ENCODE measurements around the gene TBC1D1.

Gene TBC1D1

DNA sequence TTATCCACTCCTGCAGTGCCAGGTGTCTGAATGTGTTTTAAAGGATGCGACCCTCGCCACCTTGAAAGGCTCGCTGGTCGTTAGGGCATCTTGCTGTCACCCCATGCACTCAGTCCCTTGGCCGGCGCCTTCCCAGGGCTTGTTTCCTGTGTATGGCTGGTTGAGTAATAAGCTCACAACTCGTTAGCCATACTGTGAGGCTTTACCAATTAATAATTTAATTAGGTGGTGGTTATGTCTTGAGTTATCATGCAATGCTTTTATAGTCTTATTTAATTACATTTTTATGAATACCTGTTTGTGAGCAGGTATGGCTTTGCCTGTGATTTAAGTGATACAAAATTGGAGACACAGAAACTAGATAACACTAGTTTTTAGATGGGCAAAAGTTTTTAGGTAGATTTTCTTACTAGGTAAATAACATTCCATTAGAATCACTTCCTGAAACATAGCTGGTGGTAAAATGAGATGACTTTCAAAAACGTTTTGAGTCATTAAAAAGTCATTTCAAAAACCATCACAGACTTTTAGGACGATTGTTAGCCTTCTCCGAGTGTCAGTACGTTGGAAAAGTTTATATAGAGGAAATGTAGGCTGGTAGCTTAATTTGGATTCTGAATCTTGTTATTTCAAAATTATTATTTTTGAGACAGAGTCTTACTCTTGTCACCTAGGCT is 87.5 kb downstream of the TBC1D1 start:
- H3K4me3 ChIP-seq (ENCODE audit: extremely low read depth, insufficient read depth, low read length, poor library complexity, severe bottlenecking): peak overlapping the region; percentile 72
- no peak overlapping the region for H3K27ac ChIP-seq (ENCODE audit: low read depth, low read length, severe bottlenecking)
- H3K9me3 ChIP-seq (ENCODE audit: control insufficient read depth, low read length): no peaks in the 10 kb centered on the region
- WGBS, 2 experiments (ENCODE audit: insufficient coverage in 2 of 2): 24 to 48% methylated on average over 4 to 7 of the region's 11 CpGs
- peaks cover 25% of the 10 kb centered on the region for H3K4me1 ChIP-seq (ENCODE audit: control insufficient read depth, insufficient read depth, low read length, poor library complexity, severe bottlenecking)
- H3K36me3 ChIP-seq (ENCODE audit: control insufficient read depth, insufficient read depth, low read length): no peaks in the 10 kb centered on the region

DNA sequence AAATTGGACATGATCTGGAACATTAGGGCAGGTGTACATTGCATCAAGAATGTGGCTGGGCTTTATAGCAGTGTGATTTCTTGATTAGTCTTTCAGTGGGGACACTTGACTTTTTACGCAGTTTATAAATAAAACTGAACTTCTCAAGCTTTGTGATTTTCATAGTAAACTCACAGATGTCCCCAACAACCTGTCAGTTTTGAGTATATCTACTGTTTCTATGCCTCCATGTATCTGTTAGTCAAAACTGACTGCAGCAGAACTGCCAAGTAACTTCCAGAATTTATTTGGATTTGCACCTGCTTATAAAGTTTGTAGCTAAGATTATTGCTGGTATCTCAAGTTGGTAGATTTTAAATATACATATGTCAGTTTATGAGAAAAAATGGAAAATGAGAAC is 89.4 kb downstream of the TBC1D1 start:
- no peaks in the 10 kb centered on the region for H3K9me3 ChIP-seq (ENCODE audit: control insufficient read depth, low read length)
- WGBS, 2 experiments (ENCODE audit: insufficient coverage in 2 of 2): no CpG with 5 or more reads among the region's 1 CpG
- no peak overlapping the region for H3K4me3 ChIP-seq (ENCODE audit: extremely low read depth, insufficient read depth, low read length, poor library complexity, severe bottlenecking)
- H3K27ac ChIP-seq (ENCODE audit: low read depth, low read length, severe bottlenecking): no peak overlapping the region
- no peaks in the 10 kb centered on the region for H3K36me3 ChIP-seq (ENCODE audit: control insufficient read depth, insufficient read depth, low read length)
- H3K4me1 ChIP-seq (ENCODE audit: control insufficient read depth, insufficient read depth, low read length, poor library complexity, severe bottlenecking): peaks cover 25% of the 10 kb centered on the region

DNA sequence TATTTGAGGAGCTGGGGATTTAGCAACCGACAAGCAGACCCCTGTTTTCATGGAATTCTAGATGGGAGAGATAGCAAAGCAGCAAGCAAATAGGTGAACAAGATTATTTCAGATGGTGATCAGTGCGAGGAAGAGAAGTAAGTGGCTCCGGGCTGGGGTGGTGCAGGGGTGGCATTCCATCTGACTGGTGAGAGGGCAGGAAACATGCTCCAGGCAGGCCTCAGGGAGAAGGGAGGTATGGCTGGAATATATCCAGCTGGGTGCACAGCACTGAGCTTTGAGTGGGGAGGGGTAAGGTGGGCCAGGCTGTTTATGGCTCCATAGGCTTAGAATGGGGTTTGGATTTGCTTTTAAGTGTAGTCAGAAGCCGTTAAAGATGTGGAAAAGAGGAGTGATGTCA is 90.5 kb downstream of the TBC1D1 start:
- Histone ChIP-seq H3K9me3 (ENCODE audit: control insufficient read depth, low read length) (no peaks in the 10 kb centered on the region), H3K4me3 (ENCODE audit: extremely low read depth, insufficient read depth, low read length, poor library complexity, severe bottlenecking) (no peak overlapping the region), H3K4me1 (ENCODE audit: control insufficient read depth, insufficient read depth, low read length, poor library complexity, severe bottlenecking) (peaks cover 25% of the 10 kb centered on the region), H3K27ac (ENCODE audit: low read depth, low read length, severe bottlenecking) (no peak overlapping the region), H3K36me3 (ENCODE audit: control insufficient read depth, insufficient read depth, low read length) (no peaks in the 10 kb centered on the region)
- WGBS, 2 experiments (ENCODE audit: insufficient coverage in 2 of 2): 69 to 95% methylated on average over 3 to 4 of the region's 4 CpGs

GRCh38 chr4:37981844-37982720 is 91.2 kb downstream of the TBC1D1 start:
- Histone ChIP-seq H3K27ac (ENCODE audit: low read depth, low read length, severe bottlenecking) (peak overlapping the region; percentile 30), H3K4me3 (ENCODE audit: extremely low read depth, insufficient read depth, low read length, poor library complexity, severe bottlenecking) (no peak overlapping the region), H3K36me3 (ENCODE audit: control insufficient read depth, insufficient read depth, low read length) (no peaks in the 10 kb centered on the region), H3K4me1 (ENCODE audit: control insufficient read depth, insufficient read depth, low read length, poor library complexity, severe bottlenecking) (peaks cover 25% of the 10 kb centered on the region), H3K9me3 (ENCODE audit: control insufficient read depth, low read length) (no peaks in the 10 kb centered on the region)
- 40 to 74% methylated on average over 3 to 4 of the region's 7 CpGs for WGBS, 2 experiments (ENCODE audit: insufficient coverage in 2 of 2)

- WGBS, 2 experiments (ENCODE audit: insufficient coverage in 2 of 2): 87% methylated on average over 5 of the region's 5 CpGs; no CpG with 5 or more reads in 1 of the 2 experiments
- peaks cover 25% of the 10 kb centered on the region for H3K4me1 ChIP-seq (ENCODE audit: control insufficient read depth, insufficient read depth, low read length, poor library complexity, severe bottlenecking)
- no peak overlapping the region for H3K4me3 ChIP-seq (ENCODE audit: extremely low read depth, insufficient read depth, low read length, poor library complexity, severe bottlenecking)
- H3K9me3 ChIP-seq (ENCODE audit: control insufficient read depth, low read length): no peaks in the 10 kb centered on the region
- H3K36me3 ChIP-seq (ENCODE audit: control insufficient read depth, insufficient read depth, low read length): no peaks in the 10 kb centered on the region
- H3K27ac ChIP-seq (ENCODE audit: low read depth, low read length, severe bottlenecking): no peak overlapping the region
Measured at GRCh38 chr4:37982736-37983135, 91.9 kb downstream of the TBC1D1 start.

- Histone ChIP-seq H3K4me3 (ENCODE audit: extremely low read depth, insufficient read depth, low read length, poor library complexity, severe bottlenecking) (no peak overlapping the region), H3K4me1 (ENCODE audit: control insufficient read depth, insufficient read depth, low read length, poor library complexity, severe bottlenecking) (peaks cover 23% of the 10 kb centered on the region), H3K9me3 (ENCODE audit: control insufficient read depth, low read length) (no peaks in the 10 kb centered on the region), H3K36me3 (ENCODE audit: control insufficient read depth, insufficient read depth, low read length) (no peaks in the 10 kb centered on the region), H3K27ac (ENCODE audit: low read depth, low read length, severe bottlenecking) (no peak overlapping the region)
- no CpG with 5 or more reads among the region's 1 CpG for WGBS, 2 experiments (ENCODE audit: insufficient coverage in 2 of 2)
Measured at GRCh38 chr4:37983951-37984350, 93.1 kb downstream of the TBC1D1 start.

DNA sequence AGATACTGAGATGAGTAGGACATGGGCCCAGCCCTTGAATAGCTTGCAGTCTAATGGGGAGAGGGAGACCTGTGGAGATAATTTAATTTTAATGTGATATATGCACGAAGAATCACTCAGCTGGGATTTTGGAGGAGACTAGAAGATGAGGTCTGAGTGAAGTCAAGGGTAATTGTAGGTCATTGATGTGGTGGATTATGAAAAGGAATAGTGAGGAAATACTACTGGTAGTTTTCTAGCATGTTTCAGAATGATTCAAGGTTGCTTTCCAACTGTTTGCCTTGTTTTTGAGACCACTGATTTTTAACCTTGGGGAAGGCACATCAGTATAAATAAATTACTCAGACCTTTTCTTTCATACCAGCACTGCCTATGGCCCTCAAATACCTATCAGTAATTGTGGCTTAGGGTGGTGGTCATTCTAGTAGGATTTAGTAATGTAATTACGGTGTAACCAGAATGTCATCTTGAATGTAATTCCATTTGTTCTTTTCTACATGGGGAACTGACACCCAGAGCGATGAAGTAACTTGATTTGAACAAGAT is 94.9 kb downstream of the TBC1D1 start:
- H3K4me1 ChIP-seq (ENCODE audit: control insufficient read depth, insufficient read depth, low read length, poor library complexity, severe bottlenecking): peaks cover 24% of the 10 kb centered on the region
- no peaks in the 10 kb centered on the region for H3K36me3 ChIP-seq (ENCODE audit: control insufficient read depth, insufficient read depth, low read length)
- WGBS, 2 experiments (ENCODE audit: insufficient coverage in 2 of 2): 95 to 100% methylated on average over 2 of the region's 3 CpGs
- no peak overlapping the region for H3K4me3 ChIP-seq (ENCODE audit: extremely low read depth, insufficient read depth, low read length, poor library complexity, severe bottlenecking)
- no peak overlapping the region for H3K27ac ChIP-seq (ENCODE audit: low read depth, low read length, severe bottlenecking)
- no peaks in the 10 kb centered on the region for H3K9me3 ChIP-seq (ENCODE audit: control insufficient read depth, low read length)

GRCh38 chr4:37988670-37989069 is 97.8 kb downstream of the TBC1D1 start:
- WGBS, 2 experiments (ENCODE audit: insufficient coverage in 2 of 2): 58 to 89% methylated on average over 4 to 5 of the region's 5 CpGs
- Histone ChIP-seq H3K36me3 (ENCODE audit: control insufficient read depth, insufficient read depth, low read length) (no peaks in the 10 kb centered on the region), H3K4me3 (ENCODE audit: extremely low read depth, insufficient read depth, low read length, poor library complexity, severe bottlenecking) (no peak overlapping the region), H3K9me3 (ENCODE audit: control insufficient read depth, low read length) (no peaks in the 10 kb centered on the region), H3K27ac (ENCODE audit: low read depth, low read length, severe bottlenecking) (peak overlapping the region; percentile 29), H3K4me1 (ENCODE audit: control insufficient read depth, insufficient read depth, low read length, poor library complexity, severe bottlenecking) (peaks cover 7% of the 10 kb centered on the region)

DNA sequence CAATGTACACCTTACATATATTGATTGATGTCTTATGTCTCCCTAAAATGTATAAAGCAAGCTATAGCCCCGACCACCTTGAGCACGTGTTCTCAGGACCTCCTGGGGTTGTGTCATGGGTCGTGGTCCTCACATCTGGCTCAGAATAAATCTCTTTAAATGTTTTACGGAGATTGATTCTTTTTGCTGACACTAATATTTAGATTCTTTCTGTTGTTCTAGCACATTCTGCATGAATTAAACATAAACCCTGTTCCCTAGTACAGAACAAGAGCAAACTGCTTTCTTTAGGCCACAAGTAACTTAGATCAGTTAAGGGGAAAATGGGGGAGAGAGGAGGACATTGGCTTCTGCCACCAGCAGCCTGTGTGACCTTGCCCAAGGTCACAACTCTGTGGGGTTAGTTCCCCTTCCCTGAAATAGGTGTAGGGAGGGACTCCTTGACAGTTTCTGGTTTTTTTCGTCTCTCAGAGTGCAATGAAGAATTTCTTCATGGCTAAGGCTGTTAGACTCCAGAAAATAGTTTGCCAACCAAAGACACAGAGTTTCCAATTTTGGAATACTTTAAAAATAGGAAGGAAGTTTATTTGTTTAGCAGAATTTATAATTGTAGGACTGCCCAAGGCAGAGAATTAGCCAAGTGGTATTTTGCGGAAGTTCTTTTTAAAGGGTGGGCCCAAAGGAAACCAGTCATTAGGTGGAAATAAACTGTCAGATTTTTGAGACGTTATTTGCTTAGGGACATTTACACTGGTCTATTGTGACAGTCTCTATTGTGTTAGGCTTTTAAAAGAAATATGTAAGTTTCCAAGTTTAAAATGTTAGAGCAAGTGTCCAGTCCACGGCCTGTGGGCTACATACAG is 98.7 kb downstream of the TBC1D1 start:
- whole genome bisulfite sequencing, 2 experiments (ENCODE audit: insufficient coverage in 2 of 2): 84 to 93% methylated on average over 5 of the region's 8 CpGs
- no peak overlapping the region for H3K4me3 ChIP-seq (ENCODE audit: extremely low read depth, insufficient read depth, low read length, poor library complexity, severe bottlenecking)
- H3K36me3 ChIP-seq (ENCODE audit: control insufficient read depth, insufficient read depth, low read length): no peaks in the 10 kb centered on the region
- no peak overlapping the region for H3K27ac ChIP-seq (ENCODE audit: low read depth, low read length, severe bottlenecking)
- peaks cover 7% of the 10 kb centered on the region for H3K4me1 ChIP-seq (ENCODE audit: control insufficient read depth, insufficient read depth, low read length, poor library complexity, severe bottlenecking)
- H3K9me3 ChIP-seq (ENCODE audit: control insufficient read depth, low read length): no peaks in the 10 kb centered on the region

DNA sequence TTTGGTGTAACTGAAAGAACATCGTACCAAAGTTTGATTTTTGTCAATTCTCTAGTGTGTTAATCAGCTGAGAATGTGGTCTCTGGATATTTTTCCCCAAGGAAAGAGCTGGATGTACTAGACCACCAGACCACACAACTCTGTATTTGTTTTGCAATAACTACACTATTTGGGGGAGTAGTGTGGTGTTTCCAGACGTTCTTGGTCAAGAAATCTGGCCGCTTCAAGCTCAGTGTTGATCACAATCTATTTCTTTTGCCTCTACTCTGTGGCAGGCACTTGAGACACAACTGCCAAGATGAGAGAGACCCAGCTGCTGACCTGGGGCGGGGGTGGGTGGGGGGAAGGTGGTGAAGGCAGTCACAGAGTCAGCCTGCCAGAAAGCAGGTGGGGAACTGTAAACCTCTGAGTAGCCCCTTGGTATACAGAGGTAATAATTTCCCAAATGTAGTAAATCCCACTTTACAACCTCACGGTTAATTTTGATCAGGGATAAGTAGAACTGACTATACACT is 99.9 kb downstream of the TBC1D1 start:
- no peaks in the 10 kb centered on the region for H3K36me3 ChIP-seq (ENCODE audit: control insufficient read depth, insufficient read depth, low read length)
- H3K9me3 ChIP-seq (ENCODE audit: control insufficient read depth, low read length): no peaks in the 10 kb centered on the region
- no peak overlapping the region for H3K4me3 ChIP-seq (ENCODE audit: extremely low read depth, insufficient read depth, low read length, poor library complexity, severe bottlenecking)
- 83% methylated on average over 1 of the region's 5 CpGs; no CpG with 5 or more reads in 1 of the 2 experiments for WGBS, 2 experiments (ENCODE audit: insufficient coverage in 2 of 2)
- no peak overlapping the region for H3K27ac ChIP-seq (ENCODE audit: low read depth, low read length, severe bottlenecking)
- H3K4me1 ChIP-seq (ENCODE audit: control insufficient read depth, insufficient read depth, low read length, poor library complexity, severe bottlenecking): peaks cover 7% of the 10 kb centered on the region
